ENCODE results near the gene NAE1.
A peak's percentile ranks its signal among the peaks of the same experiment; 100 is the strongest.

The NAE1 gene

DNA sequence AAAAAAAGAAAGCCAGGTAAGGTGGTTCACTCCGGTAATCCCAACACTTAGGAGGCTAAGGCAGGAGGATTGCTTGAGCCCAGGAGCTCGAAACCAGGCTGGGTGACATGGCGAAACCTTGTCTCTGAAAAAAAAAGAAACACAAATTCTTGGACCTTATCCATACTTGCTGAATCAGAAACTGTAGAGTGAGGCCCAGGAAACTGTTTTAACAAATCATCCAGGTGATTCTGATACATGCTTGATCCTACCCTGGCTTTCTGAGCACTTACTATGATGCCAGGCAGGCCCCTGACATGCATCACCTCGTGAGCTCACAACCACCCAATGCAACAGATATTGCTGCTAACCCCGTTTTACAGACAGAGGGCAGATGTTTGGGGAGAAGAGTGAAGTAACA lies 4.0 kb upstream of the NAE1 start:
- TF ChIP-seq SP1 (IDR thresholded peaks at IDR 0.05) (no peak), BHLHE40 (IDR thresholded peaks at IDR 0.05; ENCODE audit: borderline replicate concordance) (no peak), LEF1 (IDR thresholded peaks at IDR 0.05; ENCODE audit: borderline replicate concordance) (no peak), TARDBP (IDR thresholded peaks at IDR 0.05) (no peak), FOXA1 (IDR thresholded peaks at IDR 0.05) (no peak), PKNOX1 (IDR thresholded peaks at IDR 0.05) (no peak), ARNT (IDR thresholded peaks at IDR 0.05) (no peak), HDGF (IDR thresholded peaks at IDR 0.05; ENCODE audit: borderline replicate concordance) (no peak), CTBP1 (IDR thresholded peaks at IDR 0.05; ENCODE audit: borderline replicate concordance) (no peak), NFRKB (IDR thresholded peaks at IDR 0.05) (no peak), SUZ12 (IDR thresholded peaks at IDR 0.05) (no peak), FOXK2 (IDR thresholded peaks at IDR 0.05) (no peak), L3MBTL2 (conservative IDR thresholded peaks at IDR 0.05) (no peak)
- CTCF ChIA-PET: interaction anchor here (0.7 kb wide), 1 partner anchor 33 kb away, joined by 4 read pairs; no protein-coding TSS in a partner anchor
- POLR2A ChIA-PET: no interaction called here
- DNase-seq (ENCODE audit: extremely low spot score): no peak

DNA sequence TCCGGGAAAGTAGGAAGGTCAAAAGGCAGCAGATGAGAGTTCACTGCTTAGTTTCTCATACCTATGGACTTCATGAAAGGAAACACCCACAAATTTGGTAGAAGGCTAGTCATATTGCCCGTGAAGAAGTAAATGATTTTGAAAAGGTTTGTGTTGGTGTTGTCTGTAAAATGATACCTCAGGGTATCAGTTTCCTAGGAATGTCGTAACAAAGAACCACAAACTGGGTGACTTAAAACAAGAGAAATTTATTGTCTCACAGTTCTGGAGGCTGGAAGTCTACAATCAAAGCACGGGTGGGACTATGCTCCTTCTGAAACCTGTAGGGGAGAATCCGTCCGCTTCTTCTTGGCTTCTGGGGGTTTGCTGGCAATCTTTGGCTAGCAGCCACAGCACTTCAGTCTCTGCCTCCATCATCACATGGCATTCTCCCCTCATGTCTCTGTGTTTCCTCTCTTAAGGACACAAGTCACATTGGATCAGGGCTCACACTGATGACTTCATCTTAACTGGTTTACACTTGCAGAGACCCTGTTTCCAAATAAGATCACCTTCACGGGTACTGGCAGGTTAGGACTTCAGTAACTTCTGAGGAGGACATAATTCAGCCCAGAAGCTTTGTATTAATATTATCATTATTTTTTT lies 2.0 kb upstream of the NAE1 start:
- CTCF ChIA-PET: no interaction called here

GRCh38 chr16:66832190-66832589 lies 1.4 kb upstream of the NAE1 start:
- no peak for TF ChIP-seq BHLHE40 (IDR thresholded peaks at IDR 0.05; ENCODE audit: borderline replicate concordance)
- TF ChIP-seq LEF1 (IDR thresholded peaks at IDR 0.05; ENCODE audit: borderline replicate concordance): no peak
- TF ChIP-seq ELF4 (IDR thresholded peaks at IDR 0.05): no peak
- no peak for TF ChIP-seq FOXK2 (IDR thresholded peaks at IDR 0.05)
- no peak for TF ChIP-seq PKNOX1 (IDR thresholded peaks at IDR 0.05)
- TF ChIP-seq ZNF384 (IDR thresholded peaks at IDR 0.05): no peak
- no peak for TF ChIP-seq L3MBTL2 (conservative IDR thresholded peaks at IDR 0.05)
- no peak for TF ChIP-seq SUZ12 (IDR thresholded peaks at IDR 0.05)
- no peak for TF ChIP-seq HDGF (IDR thresholded peaks at IDR 0.05; ENCODE audit: borderline replicate concordance)
- TF ChIP-seq CTBP1 (IDR thresholded peaks at IDR 0.05; ENCODE audit: borderline replicate concordance): no peak
- no peak for TF ChIP-seq FOXM1 (IDR thresholded peaks at IDR 0.05; ENCODE audit: borderline replicate concordance)
- TF ChIP-seq NFRKB (IDR thresholded peaks at IDR 0.05): no peak
- no peak for TF ChIP-seq SP1 (IDR thresholded peaks at IDR 0.05)
- no peak for TF ChIP-seq FOXA1 (IDR thresholded peaks at IDR 0.05)
- TF ChIP-seq TARDBP (IDR thresholded peaks at IDR 0.05): no peak
- TF ChIP-seq ARNT (IDR thresholded peaks at IDR 0.05): no peak
- POLR2A ChIA-PET: no interaction called here
- no peak for DNase-seq (ENCODE audit: extremely low spot score)
- CTCF ChIA-PET: no interaction called here

More for the DNA sequence above, 2.0 kb upstream of the NAE1 start:
- peak; percentile 5 for DNase-seq (ENCODE audit: extremely low spot score)
- POLR2A ChIA-PET: no interaction called here
- TF ChIP-seq ARNT (IDR thresholded peaks at IDR 0.05) (no peak), FOXA1 (IDR thresholded peaks at IDR 0.05) (no peak), TARDBP (IDR thresholded peaks at IDR 0.05) (no peak), NFRKB (IDR thresholded peaks at IDR 0.05) (no peak), L3MBTL2 (conservative IDR thresholded peaks at IDR 0.05) (no peak), SP1 (IDR thresholded peaks at IDR 0.05) (no peak), SUZ12 (IDR thresholded peaks at IDR 0.05) (no peak), CTBP1 (IDR thresholded peaks at IDR 0.05; ENCODE audit: borderline replicate concordance) (no peak), BHLHE40 (IDR thresholded peaks at IDR 0.05; ENCODE audit: borderline replicate concordance) (no peak), LEF1 (IDR thresholded peaks at IDR 0.05; ENCODE audit: borderline replicate concordance) (no peak), ELF4 (IDR thresholded peaks at IDR 0.05) (no peak), FOXK2 (IDR thresholded peaks at IDR 0.05) (no peak), FOXM1 (IDR thresholded peaks at IDR 0.05; ENCODE audit: borderline replicate concordance) (no peak), HDGF (IDR thresholded peaks at IDR 0.05; ENCODE audit: borderline replicate concordance) (no peak), ZNF384 (IDR thresholded peaks at IDR 0.05) (no peak), PKNOX1 (IDR thresholded peaks at IDR 0.05) (no peak)

DNA sequence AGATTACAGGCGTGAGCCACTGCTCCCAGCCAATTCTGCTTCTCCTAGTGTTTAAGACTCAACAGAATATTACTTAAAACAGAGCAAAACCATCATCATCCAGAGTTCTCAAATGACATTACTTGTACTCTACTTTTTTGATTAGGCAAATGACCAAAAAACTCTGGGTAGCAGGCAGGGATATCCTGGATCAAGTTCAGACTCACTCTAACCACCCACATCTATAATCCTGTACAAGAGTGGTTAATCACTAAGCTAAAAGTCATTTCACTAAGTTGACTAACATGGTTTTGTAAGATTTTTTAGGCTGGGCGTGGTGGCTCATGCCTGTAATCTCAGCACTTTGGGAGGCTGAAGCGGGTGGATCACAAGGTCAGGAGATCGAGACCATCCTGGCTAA lies 6.8 kb downstream of the NAE1 start:
- ChIA-PET CTCF (interaction anchor here (0.6 to 2.3 kb wide), 2 partner anchors 49 to 56 kb away, joined by 3 to 6 read pairs; no protein-coding TSS in a partner anchor), POLR2A (no interaction called here)
- TF ChIP-seq TARDBP (IDR thresholded peaks at IDR 0.05) (no peak), CTBP1 (IDR thresholded peaks at IDR 0.05; ENCODE audit: borderline replicate concordance) (no peak), ZNF384 (IDR thresholded peaks at IDR 0.05) (no peak), SP1 (IDR thresholded peaks at IDR 0.05) (no peak), ELF4 (IDR thresholded peaks at IDR 0.05) (no peak), ARNT (IDR thresholded peaks at IDR 0.05) (no peak), LEF1 (IDR thresholded peaks at IDR 0.05; ENCODE audit: borderline replicate concordance) (no peak), FOXK2 (IDR thresholded peaks at IDR 0.05) (no peak), HDGF (IDR thresholded peaks at IDR 0.05; ENCODE audit: borderline replicate concordance) (no peak)
- no peak for DNase-seq (ENCODE audit: extremely low spot score)

- POLR2A ChIA-PET: interaction anchor here (0.9 to 1.1 kb wide), 3 partner anchors 11 to 357 kb away, joined by 3 to 7 read pairs (median 3); partner anchors contain the start of gene NAE1
- no peak for DNase-seq (ENCODE audit: extremely low spot score)
- TF ChIP-seq L3MBTL2 (conservative IDR thresholded peaks at IDR 0.05) (no peak), FOXA1 (IDR thresholded peaks at IDR 0.05) (no peak), FOXK2 (IDR thresholded peaks at IDR 0.05) (no peak), ELF4 (IDR thresholded peaks at IDR 0.05) (no peak), TARDBP (IDR thresholded peaks at IDR 0.05) (no peak), SUZ12 (IDR thresholded peaks at IDR 0.05) (no peak), PKNOX1 (IDR thresholded peaks at IDR 0.05) (no peak), SP1 (IDR thresholded peaks at IDR 0.05) (no peak), ZNF384 (IDR thresholded peaks at IDR 0.05) (no peak)
- CTCF ChIA-PET: no interaction called here
Measured at GRCh38 chr16:66814734-66815133, 16.0 kb downstream of the NAE1 start.

Measured in HEK293T (cell line).